ENCODE results near the gene TSC22D2. TPM values are rescaled to one million over a fixed set of nuclear protein-coding genes. Genes with fewer than 3 reads are reported as not detected.

Gene TSC22D2
- total and polyA plus RNA-seq, 2 of the 8 experiments (the other 6 are each of a cell fraction or from before 2014, with no cell fraction given) = 3.4 to 27.6 TPM

DNA sequence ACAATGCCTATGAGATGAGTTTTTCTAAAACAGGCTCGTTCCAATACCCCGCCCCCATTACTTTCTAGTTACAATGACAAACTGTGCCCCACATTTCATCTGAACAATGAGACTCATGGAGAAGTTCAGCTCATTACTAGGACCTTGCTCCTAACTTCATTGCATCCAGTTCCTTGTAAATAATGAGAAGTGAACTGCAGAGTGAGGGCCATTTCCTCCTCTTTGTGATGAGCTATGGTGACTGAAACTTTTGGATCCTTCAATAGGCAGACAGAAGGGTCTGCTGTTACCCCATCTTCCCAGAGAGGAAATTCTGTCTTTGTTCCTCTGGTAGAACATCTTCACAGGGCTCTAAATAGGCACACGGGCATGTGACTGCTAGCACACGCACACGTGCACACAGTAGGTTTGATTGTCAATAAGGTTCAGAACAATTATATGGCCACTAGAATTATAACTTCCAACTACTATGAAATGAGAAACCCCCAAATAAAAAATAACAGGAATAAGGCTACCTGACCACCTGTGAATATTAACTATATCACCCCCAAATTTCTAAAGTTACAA lies 86.4 kb downstream of the TSC22D2 start:
- Histone ChIP-seq H3K23ac (ENCODE audit: insufficient read length) (no peak overlapping the region), H4K91ac (replicated peaks; ENCODE audit: insufficient read length, low read length) (no peak overlapping the region), H2BK5ac (ENCODE audit: low read depth, low read length) (no peak overlapping the region; the same call in 1 of the 2 replicates), H3K18ac (ENCODE audit: extremely low read depth, low read length) (no peak overlapping the region), H3K27me3 (replicated peaks in 1 of 4; ENCODE audit: control insufficient read depth in 3 of 4, extremely low read depth in 1 of 4, insufficient read depth in 3 of 4, low read length in 3 of 4) (peaks cover 0 to 1% (median 0%) of the 10 kb centered on the region in 4 experiments; a peak in 1 of 7 replicates), H3K4me3 (ENCODE audit: extremely low read depth in 1 of 4, insufficient read depth in 2 of 4, low read depth in 3 of 4, low read length in 4 of 4) (no peak overlapping the region), H2BK120ac (replicated peaks; ENCODE audit: low read depth, low read length) (no peak overlapping the region), H3K4ac (replicated peaks; ENCODE audit: insufficient read length, low read depth, low read length) (no peak overlapping the region), H3K27ac (ENCODE audit: low read depth, low read length) (no peak overlapping the region), H2BK15ac (ENCODE audit: low read length) (no peak overlapping the region), H3K36me3 (ENCODE audit: control insufficient read depth in 2 of 4, insufficient read depth in 4 of 4, low read length in 3 of 4) (no peaks in the 10 kb centered on the region), H4K5ac (ENCODE audit: insufficient read length, low read depth, low read length) (no peak overlapping the region), H4K8ac (ENCODE audit: extremely low read depth, insufficient read depth, low read length) (no peak overlapping the region), H3K23me2 (ENCODE audit: low read depth, low read length) (no peaks in the 10 kb centered on the region), H2BK12ac (ENCODE audit: low read depth, low read length) (0 out of 2 replicates have a peak overlapping the region, but pooled peaks have one; percentile 6), H3K56ac (replicated peaks; ENCODE audit: insufficient read length, low read depth, low read length) (no peak overlapping the region), H4K20me1 (replicated peaks in 1 of 2; ENCODE audit: control insufficient read depth in 1 of 2, insufficient read depth in 2 of 2, low read length in 2 of 2) (no peaks in the 10 kb centered on the region), H3K14ac (ENCODE audit: insufficient read length) (no peak overlapping the region), H3K79me2 (ENCODE audit: control insufficient read depth in 1 of 2, insufficient read depth in 2 of 2, low read length in 2 of 2) (no peaks in the 10 kb centered on the region), H2AFZ (ENCODE audit: low read length) (no peak overlapping the region), H3K9ac (replicated peaks in 1 of 4; ENCODE audit: extremely low read depth in 1 of 4, low read depth in 3 of 4, low read length in 3 of 4) (no peak overlapping the region), H3K9me3 (ENCODE audit: insufficient read depth in 2 of 2, low read depth in 1 of 2, low read length in 1 of 2) (no peaks in the 10 kb centered on the region), H3K4me2 (ENCODE audit: insufficient read depth in 1 of 2, low read depth in 2 of 2, low read length in 2 of 2) (no peak overlapping the region), H3K79me1 (ENCODE audit: low read depth, low read length) (no peaks in the 10 kb centered on the region), H2AK5ac (ENCODE audit: low read depth, low read length) (no peak overlapping the region), H2BK20ac (ENCODE audit: low read length) (no peak overlapping the region), H3K4me1 (replicated peaks in 1 of 4; ENCODE audit: control insufficient read depth in 3 of 4, insufficient read depth in 4 of 4, low read length in 3 of 4) (no peaks in the 10 kb centered on the region)
- ChIA-PET POLR2A (ENCODE audit: partially characterized antibody) (interaction anchor here (1.0 kb wide), 2 partner anchors 10 to 267 kb away, joined by 3 read pairs; no protein-coding TSS in a partner anchor), CTCF (ENCODE audit: partially characterized antibody) (interaction anchor here (0.6 to 6.5 kb wide), 35 partner anchors 10 to 299 kb away, joined by 3 to 76 read pairs (median 5); partner anchors contain the start of gene TSC22D2)
- 95% methylated on average over 5 of the region's 5 CpGs; no CpG with 5 or more reads in 1 of the 2 experiments for WGBS, 2 experiments (ENCODE audit: extremely low coverage in 1 of 2, insufficient coverage in 1 of 2, insufficient read length in 1 of 2, insufficient replicate concordance in 2 of 2, low coverage in 1 of 2, low lambda C conversion rate in 2 of 2, missing lambda C conversion rate in 1 of 2)
- DNase-seq (ENCODE audit: low read depth in 1 of 2, low spot score in 2 of 2) = no peak
- FAIRE-seq = no peak
- TF ChIP-seq CEBPB (IDR thresholded peaks at IDR 0.05; ENCODE audit: low read depth, low read length) (no peak), BACH1 (IDR thresholded peaks at IDR 0.05; ENCODE audit: low read length) (no peak), CTBP2 (IDR thresholded peaks at IDR 0.05; ENCODE audit: borderline replicate concordance, insufficient read depth, insufficient read length, low read length) (no peak), HDAC6 (IDR thresholded peaks at IDR 0.05; ENCODE audit: low read depth, low read length) (no peak), BCL11A (IDR thresholded peaks at IDR 0.05; ENCODE audit: low read depth in 2 of 2, low read length in 2 of 2) (no peak), RXRA (IDR thresholded peaks at IDR 0.05; ENCODE audit: insufficient read depth, low read depth, low read length) (no peak), SIRT6 (IDR thresholded peaks at IDR 0.05; ENCODE audit: low read length) (no peak)
- TF ChIP-seq, protein P1, sequence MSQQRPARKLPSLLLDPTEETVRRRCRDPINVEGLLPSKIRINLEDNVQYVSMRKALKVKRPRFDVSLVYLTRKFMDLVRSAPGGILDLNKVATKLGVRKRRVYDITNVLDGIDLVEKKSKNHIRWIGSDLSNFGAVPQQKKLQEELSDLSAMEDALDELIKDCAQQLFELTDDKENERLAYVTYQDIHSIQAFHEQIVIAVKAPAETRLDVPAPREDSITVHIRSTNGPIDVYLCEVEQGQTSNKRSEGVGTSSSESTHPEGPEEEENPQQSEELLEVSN (IDR thresholded peaks at IDR 0.05) = no peak
- TF ChIP-seq, protein P2, sequence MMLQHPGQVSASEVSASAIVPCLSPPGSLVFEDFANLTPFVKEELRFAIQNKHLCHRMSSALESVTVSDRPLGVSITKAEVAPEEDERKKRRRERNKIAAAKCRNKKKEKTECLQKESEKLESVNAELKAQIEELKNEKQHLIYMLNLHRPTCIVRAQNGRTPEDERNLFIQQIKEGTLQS (IDR thresholded peaks at IDR 0.05; ENCODE audit: insufficient read depth, low read depth, low read length) = no peak
- TF ChIP-seq, protein P3, sequence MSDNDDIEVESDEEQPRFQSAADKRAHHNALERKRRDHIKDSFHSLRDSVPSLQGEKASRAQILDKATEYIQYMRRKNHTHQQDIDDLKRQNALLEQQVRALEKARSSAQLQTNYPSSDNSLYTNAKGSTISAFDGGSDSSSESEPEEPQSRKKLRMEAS (IDR thresholded peaks at IDR 0.05) = no peak

Data from H1 (cell line).